ENCODE data around the gene SRGN.

Gene SRGN

DNA sequence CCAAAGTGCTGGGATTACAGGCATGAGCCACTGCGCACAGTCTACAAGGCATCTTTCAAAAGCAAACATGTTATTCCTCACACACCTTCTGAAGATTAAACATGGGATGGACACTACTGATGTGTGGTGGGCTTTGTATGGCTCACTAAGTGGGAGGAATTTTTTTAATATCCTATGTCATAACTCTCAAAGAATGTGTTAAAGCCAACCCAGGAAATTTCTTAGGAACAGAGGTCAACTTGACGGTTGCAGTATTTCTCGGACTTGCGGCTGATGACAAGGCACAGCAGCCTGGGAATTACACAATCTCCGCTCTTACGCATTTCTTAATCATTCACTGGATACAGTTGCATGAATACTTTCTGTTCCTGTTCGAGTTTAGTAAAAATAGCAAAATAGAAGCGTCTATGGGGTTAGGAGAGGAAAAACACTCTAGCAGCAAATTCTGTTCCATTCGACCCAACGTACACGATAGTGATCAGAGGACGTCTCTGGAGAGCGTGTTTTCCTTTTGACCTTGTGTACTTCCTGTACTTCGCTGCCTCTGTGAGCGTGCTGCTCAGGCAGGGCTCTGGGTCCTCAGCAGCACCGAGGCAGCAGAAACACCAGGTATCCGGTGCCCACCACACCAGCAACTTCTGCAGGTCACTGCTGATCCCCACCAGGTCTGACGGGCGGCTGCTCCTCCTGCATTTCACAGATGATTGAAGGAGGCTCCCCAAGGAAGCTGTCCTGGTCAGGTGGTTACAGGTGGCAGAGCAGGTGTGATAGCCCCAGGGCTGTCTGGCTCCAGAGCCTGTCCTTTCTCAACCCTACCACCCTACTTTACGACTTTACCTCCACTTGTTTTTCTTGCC, 26.4 kb upstream of the SRGN start:
- no peak for DNase-seq (ENCODE audit: low spot score)

DNA sequence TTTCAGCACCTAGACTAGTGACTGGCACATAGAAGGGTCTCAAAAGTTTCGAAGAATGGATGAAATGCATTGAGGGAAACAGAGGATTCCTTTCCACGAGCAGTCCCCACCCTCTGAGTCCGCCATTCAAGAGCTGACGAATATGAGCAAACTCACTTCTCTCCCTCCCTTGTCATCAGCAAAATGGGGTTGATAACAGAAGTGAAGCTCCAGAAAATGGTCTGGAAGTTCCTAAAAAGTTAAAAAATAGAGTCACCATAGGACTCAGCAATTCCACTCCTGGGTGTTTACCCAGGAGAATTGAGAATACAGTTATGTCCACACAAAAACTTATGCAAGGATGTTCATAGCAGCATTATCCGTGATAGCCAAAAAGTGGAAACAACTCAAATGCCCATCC, 25.0 kb upstream of the SRGN start:
- no peak for DNase-seq (ENCODE audit: low spot score)

GRCh38 chr10:69064762-69065328, 23.1 kb upstream of the SRGN start:
- DNase-seq (ENCODE audit: low spot score) = no peak

DNA sequence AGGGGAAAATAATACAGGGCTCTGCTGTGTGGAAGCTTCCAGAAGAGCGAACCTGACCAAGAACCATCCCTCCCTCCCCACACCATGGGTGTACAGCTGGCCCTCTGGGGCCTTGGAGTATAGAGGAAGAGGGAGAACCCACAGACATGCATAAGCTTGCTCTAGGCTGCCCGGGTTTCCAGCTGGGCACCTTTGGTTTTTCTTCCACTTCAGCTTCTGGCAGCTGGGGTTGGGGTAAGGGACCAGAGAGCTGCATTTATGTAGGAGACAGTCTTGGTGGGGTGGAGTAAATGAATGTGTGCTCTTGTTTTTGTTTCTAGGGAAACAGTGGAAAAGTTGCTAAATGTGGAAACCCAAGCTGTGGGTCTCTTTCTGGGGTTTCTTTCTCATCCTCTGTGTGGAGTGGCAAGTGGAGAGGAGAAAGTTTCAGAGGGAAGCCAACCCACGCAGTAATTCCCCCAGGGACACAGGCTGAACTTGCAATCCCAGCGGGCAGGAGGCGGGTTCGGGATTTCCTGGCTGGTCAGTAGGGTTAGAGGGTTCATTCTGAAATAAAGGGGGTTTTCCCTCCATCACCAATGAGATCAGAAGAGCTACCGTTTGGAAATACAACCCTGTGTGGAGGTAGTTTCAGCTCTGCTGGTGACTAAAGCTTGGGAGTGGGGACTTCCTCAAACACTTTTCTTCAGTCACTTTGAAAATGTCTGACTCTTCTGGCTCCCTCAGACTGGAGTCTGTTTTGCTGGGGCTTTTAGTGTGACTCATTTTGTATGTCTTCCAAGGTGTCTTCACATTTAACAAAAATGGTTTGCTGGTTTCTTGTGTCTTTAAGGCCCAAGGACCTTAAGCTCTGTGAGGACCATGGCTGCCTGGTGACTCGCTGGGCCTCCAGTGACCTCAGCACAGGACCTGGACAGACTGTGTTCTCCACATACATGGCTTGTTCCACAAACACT, 22.2 kb upstream of the SRGN start:
- no peak for DNase-seq (ENCODE audit: low spot score)

DNA sequence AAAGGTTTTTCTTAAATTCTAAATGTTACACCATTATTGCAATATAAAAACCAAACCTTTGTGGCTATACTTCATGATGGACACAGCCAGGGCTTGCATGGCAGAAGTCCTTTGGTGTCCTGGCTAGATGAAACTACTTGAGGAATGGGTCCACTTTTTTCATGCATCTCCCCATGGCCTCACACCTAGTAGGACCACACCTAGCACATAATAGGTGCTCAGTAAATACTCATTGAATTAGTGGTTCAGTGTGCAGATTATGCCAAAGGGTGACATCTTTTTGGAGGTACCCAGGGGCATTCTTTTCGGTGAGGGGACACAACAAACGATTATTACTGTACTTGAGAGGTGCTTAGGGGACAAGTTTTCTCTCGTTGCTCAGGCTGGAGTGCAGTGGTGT, 20.7 kb upstream of the SRGN start:
- DNase-seq (ENCODE audit: low spot score) = no peak

GRCh38 chr10:69068549-69068948, 19.4 kb upstream of the SRGN start:
- DNase-seq (ENCODE audit: low spot score) = no peak

DNA sequence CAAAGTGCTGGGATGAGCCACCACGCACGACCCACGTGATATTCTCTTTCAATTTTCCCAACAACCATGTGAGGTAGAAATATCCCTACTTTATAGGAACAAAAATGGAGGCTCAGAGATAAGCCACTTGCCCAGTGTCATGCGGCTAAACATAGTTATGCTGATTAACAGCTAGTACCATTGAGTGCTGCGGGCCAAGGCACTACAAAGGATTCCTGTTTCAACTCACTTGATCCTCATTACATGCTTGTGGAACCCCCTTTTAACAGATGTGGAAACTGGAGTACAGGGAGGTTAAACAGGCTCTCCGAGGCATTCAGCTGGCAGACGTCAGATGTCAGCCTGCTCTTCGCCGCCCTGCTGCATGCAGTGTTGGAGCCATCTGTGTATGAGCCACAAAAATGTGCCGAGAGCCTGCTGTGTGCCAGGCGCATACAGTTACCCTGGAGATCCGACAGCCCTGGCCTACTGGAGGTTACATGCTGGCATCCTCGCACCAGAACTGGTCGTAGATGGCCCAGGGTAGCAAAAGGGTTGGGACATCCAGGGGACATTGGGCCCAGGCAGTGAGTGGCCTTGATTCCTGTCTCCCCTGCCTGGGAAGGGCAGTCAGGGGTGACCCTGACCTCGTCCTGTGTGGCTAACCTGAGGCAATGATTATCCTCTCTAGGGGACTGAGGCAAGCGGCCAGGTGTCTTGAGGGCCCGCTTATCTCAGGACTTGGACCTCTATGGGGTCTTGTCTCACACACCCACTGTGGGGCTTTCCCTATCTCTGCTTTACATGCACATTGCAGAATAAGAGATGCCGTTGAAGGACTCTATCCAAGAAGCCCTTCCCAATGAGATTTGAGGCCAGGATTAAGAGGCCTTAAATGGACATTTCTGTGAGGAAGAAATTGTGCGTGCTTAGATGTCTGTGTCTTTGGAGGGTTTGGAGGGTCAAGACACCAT, 18.5 kb upstream of the SRGN start:
- DNase-seq (ENCODE audit: low spot score) = no peak

DNA sequence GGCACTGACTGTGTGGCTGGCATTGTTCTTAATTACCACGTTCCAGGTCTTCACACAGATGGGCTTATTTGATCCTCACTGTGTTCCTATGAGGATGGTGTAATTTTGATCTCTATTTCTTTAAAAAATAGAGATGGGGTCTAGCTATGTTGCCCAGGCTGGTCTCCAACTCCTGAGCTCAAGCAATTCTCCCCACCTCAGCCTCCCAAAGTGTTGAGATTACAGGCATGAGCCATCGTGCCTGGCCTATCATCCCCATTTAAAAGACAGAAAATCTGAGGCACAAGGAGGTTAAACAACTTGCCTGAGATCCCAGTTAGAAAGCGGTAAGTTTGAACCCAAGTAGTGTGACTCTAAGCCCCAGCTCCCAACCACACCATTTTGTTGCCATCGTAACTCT, 17.0 kb upstream of the SRGN start:
- DNase-seq (ENCODE audit: low spot score) = no peak

GRCh38 chr10:69071610-69072009, 16.3 kb upstream of the SRGN start:
- no peak for DNase-seq (ENCODE audit: low spot score)

DNA sequence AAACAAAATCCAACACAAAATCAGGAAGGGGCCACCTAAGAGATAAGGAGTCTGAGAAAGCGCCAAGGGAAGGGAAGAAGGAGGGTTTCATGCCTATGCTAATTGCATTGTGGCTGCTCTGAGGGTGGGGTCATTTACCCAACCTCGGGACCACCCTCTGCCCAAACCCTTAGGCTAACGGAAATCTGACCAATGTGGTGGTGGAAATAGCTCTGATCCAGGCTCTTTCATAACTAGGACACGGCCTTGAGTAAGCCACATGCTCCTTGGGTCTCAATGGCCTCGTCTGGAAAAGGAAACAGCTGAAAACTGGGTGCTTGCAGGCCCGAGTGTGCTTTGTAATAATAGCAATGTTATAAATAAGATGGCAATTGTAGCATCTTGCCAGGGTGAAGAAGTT, 14.9 kb upstream of the SRGN start:
- no peak for DNase-seq (ENCODE audit: low spot score)

- no peak for DNase-seq (ENCODE audit: low spot score)
Observed at GRCh38 chr10:69073736-69074364, 14.1 kb upstream of the SRGN start.

- no peak for DNase-seq (ENCODE audit: low spot score)
Observed at GRCh38 chr10:69074532-69074931, 13.4 kb upstream of the SRGN start.

GRCh38 chr10:69075431-69075830, 12.5 kb upstream of the SRGN start:
- no peak for DNase-seq (ENCODE audit: low spot score)

DNA sequence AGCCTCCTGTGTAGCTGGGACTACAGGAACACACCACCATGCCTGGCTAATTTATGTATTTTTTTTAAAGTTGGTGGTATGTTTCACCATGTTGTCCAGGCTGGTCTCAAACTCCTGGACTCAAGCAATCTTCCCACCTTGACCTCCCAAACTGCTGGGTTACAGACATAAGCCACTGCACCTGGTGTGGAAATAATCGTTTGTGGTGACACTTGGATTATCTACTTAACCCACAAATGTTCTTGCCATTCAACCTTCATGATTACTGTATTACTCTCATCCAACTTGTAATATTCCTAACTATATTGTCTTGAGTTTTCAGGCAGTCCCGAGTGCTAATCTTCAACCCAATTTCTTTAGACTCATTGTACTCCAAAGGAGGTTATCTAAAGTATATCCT, 9.6 kb upstream of the SRGN start:
- DNase-seq (ENCODE audit: low spot score) = no peak

GRCh38 chr10:69080226-69080625, 7.7 kb upstream of the SRGN start:
- DNase-seq (ENCODE audit: low spot score) = no peak

- no peak for DNase-seq (ENCODE audit: low spot score)
Observed at GRCh38 chr10:69086001-69086509, 1.8 kb upstream of the SRGN start.

DNA sequence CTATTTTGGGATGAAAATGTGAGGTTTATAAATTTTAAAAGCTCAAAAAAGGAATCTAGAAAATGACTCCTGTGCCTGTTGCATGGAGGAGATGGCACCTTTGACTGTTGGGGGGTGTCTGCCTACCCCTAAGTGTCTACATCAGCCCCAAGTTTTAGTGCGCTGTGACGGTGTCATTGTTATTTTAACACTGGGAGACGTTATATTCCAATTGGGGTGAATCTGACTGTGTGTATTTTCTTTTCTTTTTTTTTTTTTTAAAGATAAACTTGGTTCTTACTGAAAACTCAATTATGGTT, 517 bp downstream of the SRGN start:
- DNase-seq (ENCODE audit: low spot score) = no peak

DNA sequence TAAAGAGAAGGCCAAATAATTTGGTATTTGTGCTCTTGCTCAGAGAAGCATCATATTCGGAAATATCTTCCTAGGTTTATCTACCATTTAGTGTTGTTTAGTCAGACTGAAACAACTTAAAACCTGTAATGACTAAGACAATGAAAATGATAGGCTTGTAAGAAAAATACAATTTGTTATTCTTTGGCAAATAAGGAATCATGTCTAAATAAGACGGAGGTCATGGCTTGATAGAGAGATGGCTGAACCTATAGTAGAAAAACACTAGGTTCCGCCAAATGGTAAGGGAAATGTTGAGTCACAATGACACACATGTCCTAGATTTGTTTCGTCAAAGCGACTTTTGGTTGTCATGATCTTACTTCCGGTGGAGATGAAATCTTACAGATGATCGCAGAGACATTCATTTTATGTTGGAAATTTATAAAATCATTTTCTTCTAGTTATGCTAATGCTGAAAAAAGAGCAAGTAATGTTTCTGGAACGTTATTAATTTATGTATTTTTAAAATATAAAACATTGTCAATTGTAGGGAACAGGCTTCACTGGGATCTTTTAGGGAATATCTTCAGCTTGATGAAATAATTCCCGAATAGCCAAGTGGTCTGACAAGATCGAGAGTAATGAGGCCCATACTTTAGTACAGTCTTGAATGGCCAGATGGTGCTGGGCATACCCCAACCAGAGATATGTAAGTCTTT, 1.0 kb downstream of the SRGN start:
- DNase-seq (ENCODE audit: low spot score) = peak; percentile 79

GRCh38 chr10:69089638-69090599, 2.0 kb downstream of the SRGN start:
- DNase-seq (ENCODE audit: low spot score) = peak; percentile 53

All from hematopoietic multipotent progenitor cell treated with erythropoietin and hydrocortisone succinate and interleukin-3 and kit ligand, for 17 days (in vitro differentiated cells).